Suprapubic skin (tissue), 4 donors: ENCODE measurements around the gene IL1RL2.

ENCODE experiments used
- POLR2A ChIP-seq, 2 donors: fragments of 450-650 bp; IDR thresholded peaks; one replicate each; pipeline ENCODE4 v1.6.1; 2017; ENCODE audit warnings: antibody characterized with exemption in 2 of 2, mild to moderate bottlenecking in 2 of 2, moderate library complexity in 2 of 2
- POLR2AphosphoS5 ChIP-seq, 3 donors: sonication (generic); formaldehyde crosslinking; IDR thresholded peaks; one replicate each; pipeline ENCODE4 v1.6.1; 2017; ENCODE audit warnings: antibody characterized with exemption in 3 of 3
- TF ChIP-seq, protein P1 (sequence below), 2 donors: fragments of 200-600 bp in 1 of 2; fragments of 450-650 bp in 1 of 2; sonication (generic) in 1 of 2; IDR thresholded peaks; one replicate each; pipeline ENCODE4 v1.5.1; 2016 to 2019; ENCODE audit warnings: antibody characterized with exemption in 2 of 2, mild to moderate bottlenecking in 1 of 2, moderate library complexity in 1 of 2

DNA sequence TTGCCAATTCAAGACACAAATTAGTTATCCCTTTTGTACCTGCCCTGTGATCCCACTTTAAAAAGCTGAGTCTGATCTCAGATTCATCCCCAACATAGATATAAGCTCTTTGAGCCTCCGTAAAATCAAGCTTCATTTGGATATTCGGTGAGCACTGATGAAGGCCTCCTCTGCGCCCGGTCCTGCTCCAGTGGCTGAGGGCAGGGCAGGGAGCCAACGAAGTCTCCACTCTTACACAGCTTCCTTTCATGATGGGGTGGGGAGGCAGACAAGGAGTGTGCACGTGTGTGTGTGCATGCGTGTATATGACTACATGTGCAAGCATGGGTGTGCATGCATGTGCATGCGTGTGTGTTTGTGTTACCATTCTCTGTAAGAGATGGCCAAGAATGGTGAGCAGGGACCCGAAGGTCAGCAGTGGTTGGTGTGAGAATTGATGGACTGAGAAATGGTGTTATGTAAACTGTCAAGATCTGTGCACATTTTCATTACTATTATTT is 43.6 kb downstream of the IL1RL2 start:
- TF ChIP-seq, protein P1, sequence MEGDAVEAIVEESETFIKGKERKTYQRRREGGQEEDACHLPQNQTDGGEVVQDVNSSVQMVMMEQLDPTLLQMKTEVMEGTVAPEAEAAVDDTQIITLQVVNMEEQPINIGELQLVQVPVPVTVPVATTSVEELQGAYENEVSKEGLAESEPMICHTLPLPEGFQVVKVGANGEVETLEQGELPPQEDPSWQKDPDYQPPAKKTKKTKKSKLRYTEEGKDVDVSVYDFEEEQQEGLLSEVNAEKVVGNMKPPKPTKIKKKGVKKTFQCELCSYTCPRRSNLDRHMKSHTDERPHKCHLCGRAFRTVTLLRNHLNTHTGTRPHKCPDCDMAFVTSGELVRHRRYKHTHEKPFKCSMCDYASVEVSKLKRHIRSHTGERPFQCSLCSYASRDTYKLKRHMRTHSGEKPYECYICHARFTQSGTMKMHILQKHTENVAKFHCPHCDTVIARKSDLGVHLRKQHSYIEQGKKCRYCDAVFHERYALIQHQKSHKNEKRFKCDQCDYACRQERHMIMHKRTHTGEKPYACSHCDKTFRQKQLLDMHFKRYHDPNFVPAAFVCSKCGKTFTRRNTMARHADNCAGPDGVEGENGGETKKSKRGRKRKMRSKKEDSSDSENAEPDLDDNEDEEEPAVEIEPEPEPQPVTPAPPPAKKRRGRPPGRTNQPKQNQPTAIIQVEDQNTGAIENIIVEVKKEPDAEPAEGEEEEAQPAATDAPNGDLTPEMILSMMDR (IDR thresholded peaks at IDR 0.05): no peak
- TF ChIP-seq POLR2AphosphoS5 (IDR thresholded peaks at IDR 0.05): no peak
- TF ChIP-seq POLR2A (IDR thresholded peaks at IDR 0.05): no peak
